ENCODE data around the gene NEK4. TPM values are rescaled to one million over a fixed set of nuclear protein-coding genes. Genes with fewer than 3 reads are reported as not detected.

The NEK4 gene
- total and polyA plus RNA-seq, 2 of the 13 experiments (the other 11 are each of a cell fraction or from before 2014, with no cell fraction given): 16.5 to 38.0 TPM

DNA sequence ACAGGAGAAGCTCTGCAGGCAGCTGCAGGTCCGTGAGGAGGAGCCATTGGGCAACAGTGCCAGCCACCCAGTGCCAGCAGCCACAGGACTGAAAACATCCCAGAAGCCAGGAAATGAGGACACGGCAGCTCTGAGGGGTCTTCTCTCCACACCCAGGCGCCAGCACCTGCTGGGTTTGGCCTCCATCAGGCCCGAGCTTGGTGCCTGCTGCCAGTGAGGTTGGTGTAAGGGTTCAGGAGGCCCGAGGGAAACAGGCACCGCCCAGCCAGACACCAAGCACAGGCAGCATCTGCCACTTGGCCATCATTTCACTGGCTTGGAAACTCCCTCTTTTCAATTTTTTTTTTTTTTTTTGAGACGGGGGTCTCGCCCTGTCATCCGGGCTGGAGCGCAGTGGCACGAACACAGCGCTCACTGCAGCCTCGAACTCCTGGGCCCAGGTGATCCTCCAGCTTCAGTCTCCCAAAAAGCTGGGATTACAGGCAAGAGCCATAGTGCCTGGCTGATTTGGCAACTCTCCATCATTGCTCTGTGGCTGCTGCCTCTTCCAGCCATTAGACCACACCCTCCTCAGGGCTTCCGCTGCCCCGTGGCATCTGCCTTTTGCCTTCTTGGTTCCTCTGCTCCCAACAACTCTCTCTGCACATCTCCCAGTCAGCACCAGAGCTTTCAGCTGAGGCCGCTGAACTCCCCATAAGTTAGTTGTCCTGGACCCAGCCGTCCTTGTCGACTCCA lies 22.4 kb upstream of the NEK4 start (continued):
- no peak for TF ChIP-seq CSRNP2 (CRISPR knock-in tag; conservative IDR thresholded peaks at IDR 0.05; ENCODE audit: low read depth)
- no peak for TF ChIP-seq ZNF674 (CRISPR knock-in tag; IDR thresholded peaks at IDR 0.05; ENCODE audit: low read depth)
- TF ChIP-seq ZNF589 (CRISPR knock-in tag; conservative IDR thresholded peaks at IDR 0.05): no peak
- TF ChIP-seq SRY (CRISPR knock-in tag; IDR thresholded peaks at IDR 0.05): 0 out of 2 replicates have a peak, but pooled peaks have one; percentile 25
- TF ChIP-seq TRIM24 (CRISPR knock-in tag; IDR thresholded peaks at IDR 0.05): no peak
- TF ChIP-seq TFE3 (CRISPR knock-in tag; IDR thresholded peaks at IDR 0.05): no peak
- TF ChIP-seq ZNF510 (CRISPR knock-in tag; IDR thresholded peaks at IDR 0.05; ENCODE audit: low read depth): 0 out of 2 replicates have a peak, but pooled peaks have one; percentile 0
- no peak for TF ChIP-seq HDAC1 (CRISPR knock-in tag; IDR thresholded peaks at IDR 0.05)
- TF ChIP-seq, protein P1, sequence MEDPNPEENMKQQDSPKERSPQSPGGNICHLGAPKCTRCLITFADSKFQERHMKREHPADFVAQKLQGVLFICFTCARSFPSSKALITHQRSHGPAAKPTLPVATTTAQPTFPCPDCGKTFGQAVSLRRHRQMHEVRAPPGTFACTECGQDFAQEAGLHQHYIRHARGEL (CRISPR knock-in tag; IDR thresholded peaks at IDR 0.05): 0 out of 2 replicates have a peak, but pooled peaks have one; percentile 54
- TF ChIP-seq SRSF1 (optimal IDR thresholded peaks at IDR 0.05; ENCODE audit: low read depth, low read length): peak; percentile 19
- no peak for TF ChIP-seq ZBTB39 (CRISPR knock-in tag; IDR thresholded peaks at IDR 0.05)
- no peak for TF ChIP-seq BCL6 (CRISPR knock-in tag; IDR thresholded peaks at IDR 0.05)
- no peak for TF ChIP-seq ZNF569 (CRISPR knock-in tag; IDR thresholded peaks at IDR 0.05; ENCODE audit: borderline replicate concordance)
- 0 out of 2 replicates have a peak, but pooled peaks have one; percentile 25 for TF ChIP-seq ZFP41 (CRISPR knock-in tag; IDR thresholded peaks at IDR 0.05; ENCODE audit: borderline replicate concordance)
- TF ChIP-seq, protein P2, sequence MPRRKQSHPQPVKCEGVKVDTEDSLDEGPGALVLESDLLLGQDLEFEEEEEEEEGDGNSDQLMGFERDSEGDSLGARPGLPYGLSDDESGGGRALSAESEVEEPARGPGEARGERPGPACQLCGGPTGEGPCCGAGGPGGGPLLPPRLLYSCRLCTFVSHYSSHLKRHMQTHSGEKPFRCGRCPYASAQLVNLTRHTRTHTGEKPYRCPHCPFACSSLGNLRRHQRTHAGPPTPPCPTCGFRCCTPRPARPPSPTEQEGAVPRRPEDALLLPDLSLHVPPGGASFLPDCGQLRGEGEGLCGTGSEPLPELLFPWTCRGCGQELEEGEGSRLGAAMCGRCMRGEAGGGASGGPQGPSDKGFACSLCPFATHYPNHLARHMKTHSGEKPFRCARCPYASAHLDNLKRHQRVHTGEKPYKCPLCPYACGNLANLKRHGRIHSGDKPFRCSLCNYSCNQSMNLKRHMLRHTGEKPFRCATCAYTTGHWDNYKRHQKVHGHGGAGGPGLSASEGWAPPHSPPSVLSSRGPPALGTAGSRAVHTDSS (CRISPR knock-in tag; conservative IDR thresholded peaks at IDR 0.05): no peak
- TF ChIP-seq ZNF281 (CRISPR knock-in tag; IDR thresholded peaks at IDR 0.05; ENCODE audit: borderline replicate concordance): no peak
- TF ChIP-seq ZNF143 (CRISPR knock-in tag; IDR thresholded peaks at IDR 0.05): 0 out of 2 replicates have a peak, but pooled peaks have one; percentile 1
- no peak for TF ChIP-seq ZNF274 (CRISPR knock-in tag; IDR thresholded peaks at IDR 0.05)

All from HepG2 (cell line).